SK-N-SH (cell line): ENCODE data around the gene ARAP1. TPM values are rescaled to one million over a fixed set of nuclear protein-coding genes. Genes with fewer than 3 reads are reported as not detected.

Experiments used
- CTCF ChIA-PET: fragments of 300-600, 350-600 bp; formaldehyde crosslinking; extraction: SDS; loops from one replicate; lab custom pipeline; 2021; lab: Yijun Ruan, JAX
- POLR2A ChIA-PET: fragments of 350-600 bp; sonication (Branson Sonifier 250); formaldehyde crosslinking; extraction: SDS; loops from one replicate; lab custom pipeline; 2020; ENCODE audit warnings: antibody characterized with exemption, inconsistent platforms; lab: Yijun Ruan, JAX
- DNase-seq: peaks from one replicate; pipeline ENCODE4 v3.0.0; 2012
- H2AFZ ChIP-seq: fragments of 200-600 bp; sonication (generic); 2 replicates; pipeline ENCODE4 v1.8.1; 2016; ENCODE audit warnings: antibody characterized with exemption, mild to moderate bottlenecking, low read depth
- H3F3A ChIP-seq: fragments of 200-600 bp; sonication (generic); replicated peaks from 2 replicates; pipeline ENCODE3; 2016; ENCODE audit warnings: antibody characterized with exemption, mild to moderate bottlenecking; ENCODE audit not compliant: insufficient read depth
- H3K27ac ChIP-seq, 2 experiments: fragments of 200-500 bp in 1 of 2; fragments of 200-600 bp in 1 of 2; sonication (Bioruptor generic) in 1 of 2; sonication (generic), shearing (Covaris generic) in 1 of 2; 2 replicates each; pipeline versions ENCODE4 v1.5.1 to v1.6.1; 2014 to 2016; ENCODE audit warnings: low read depth in 2 of 2, inconsistent platforms in 1 of 2, low read length in 1 of 2, mild to moderate bottlenecking in 1 of 2, mixed read lengths in 1 of 2
- H3K27me3 ChIP-seq: fragments of 200-600 bp; sonication (generic), shearing (Covaris generic); 2 replicates; pipeline ENCODE4 v1.6.1; 2016; ENCODE audit warnings: mixed run types; ENCODE audit not compliant: insufficient read depth
- H3K36me3 ChIP-seq, 2 experiments: fragments of 200-500 bp in 1 of 2; fragments of 200-600 bp in 1 of 2; sonication (Bioruptor generic) in 1 of 2; sonication (generic) in 1 of 2; replicated peaks in 1 of 2; 2 replicates each; pipeline versions ENCODE3 to v1.5.1; 2014 to 2016; ENCODE audit warnings: low read length in 1 of 2, mild to moderate bottlenecking in 1 of 2; ENCODE audit not compliant: insufficient read depth in 2 of 2, control insufficient read depth in 1 of 2
- H3K4me1 ChIP-seq, 2 experiments: fragments of 200-500 bp in 1 of 2; fragments of 200-600 bp in 1 of 2; sonication (Bioruptor generic) in 1 of 2; sonication (generic), shearing (Covaris generic) in 1 of 2; 2 replicates each; pipeline versions ENCODE4 v1.5.1 to v1.6.1; 2014 to 2016; ENCODE audit warnings: low read depth in 1 of 2, low read length in 1 of 2, mixed run types in 1 of 2; ENCODE audit not compliant: insufficient read depth in 2 of 2, control insufficient read depth in 1 of 2
- H3K4me2 ChIP-seq: fragments of 200-600 bp; sonication (generic), shearing (Covaris generic); 2 replicates; pipeline ENCODE4 v1.6.1; 2017; ENCODE audit warnings: mixed run types
- H3K4me3 ChIP-seq, 2 experiments: fragments of 200-500 bp in 1 of 2; fragments of 200-600 bp in 1 of 2; sonication (Bioruptor generic) in 1 of 2; sonication (generic), shearing (Covaris generic) in 1 of 2; 2 replicates each; pipeline versions ENCODE4 v1.5.1 to v1.8.1; 2014 to 2016; ENCODE audit warnings: low read depth in 2 of 2, inconsistent platforms in 1 of 2, low read length in 1 of 2, mild to moderate bottlenecking in 1 of 2, mixed read lengths in 1 of 2, moderate library complexity in 1 of 2
- H3K79me2 ChIP-seq: fragments of 200-600 bp; sonication (generic); 2 replicates; pipeline ENCODE4 v1.8.1; 2017; ENCODE audit warnings: mild to moderate bottlenecking; ENCODE audit not compliant: insufficient read depth
- H3K9ac ChIP-seq: fragments of 200-600 bp; sonication (generic); 2 replicates; pipeline ENCODE4 v1.6.1; 2017; ENCODE audit warnings: mixed run types
- H3K9me2 ChIP-seq: fragments of 200-600 bp; sonication (generic); 2 replicates; pipeline ENCODE4 v1.6.1; 2017; ENCODE audit warnings: mixed run types
- H3K9me3 ChIP-seq: fragments of 200-600 bp; sonication (generic); 2 replicates; pipeline ENCODE4 v1.6.1; 2017; ENCODE audit warnings: mixed run types, mild to moderate bottlenecking, moderate library complexity
- H4K20me1 ChIP-seq: fragments of 200-600 bp; sonication (generic); 2 replicates; pipeline ENCODE4 v1.6.1; 2017; ENCODE audit warnings: mild to moderate bottlenecking, mixed run types; ENCODE audit not compliant: insufficient read depth
- CHD2 ChIP-seq: fragments of 150-350 bp; IDR thresholded peaks from 2 replicates; pipeline ENCODE4 v1.6.1; 2018; ENCODE audit warnings: low read length; ENCODE audit not compliant: partially characterized antibody
- GABPA ChIP-seq: IDR thresholded peaks from 2 replicates; pipeline ENCODE4 v1.4.0; 2012; ENCODE audit warnings: low read depth, mild to moderate bottlenecking
- GATA2 ChIP-seq: sonication (generic); formaldehyde crosslinking; IDR thresholded peaks from 2 replicates; pipeline ENCODE4 v1.5.0; 2020; ENCODE audit warnings: mild to moderate bottlenecking, missing genetic modification reagents
- IRF3 ChIP-seq: fragments of 150-350 bp; IDR thresholded peaks from 2 replicates; pipeline ENCODE4 v1.6.1; 2016; ENCODE audit warnings: mild to moderate bottlenecking, low read depth, low read length
- MEF2A ChIP-seq: IDR thresholded peaks from 2 replicates; pipeline ENCODE4 v1.4.0; 2012; ENCODE audit warnings: low read depth, borderline replicate concordance
- NRF1 ChIP-seq: IDR thresholded peaks from 2 replicates; pipeline ENCODE4 v1.6.1; 2012; ENCODE audit warnings: low read depth, mild to moderate bottlenecking, low read length
- RAD21 ChIP-seq: IDR thresholded peaks from 2 replicates; pipeline ENCODE4 v1.6.1; 2012; ENCODE audit warnings: mild to moderate bottlenecking, low read length
- RCOR1 ChIP-seq: fragments of 150-350 bp; IDR thresholded peaks from 2 replicates; pipeline ENCODE4 v1.6.1; 2017; ENCODE audit warnings: antibody characterized with exemption, low read length
- REST ChIP-seq: IDR thresholded peaks from 2 replicates; pipeline ENCODE4 v1.6.1; 2012; ENCODE audit warnings: mild to moderate bottlenecking, low read depth, low read length, moderate library complexity
- RXRA ChIP-seq: IDR thresholded peaks from 2 replicates; pipeline ENCODE4 v1.4.0; 2012; ENCODE audit warnings: low read depth, mild to moderate bottlenecking, borderline replicate concordance
- SIN3A ChIP-seq: IDR thresholded peaks from 2 replicates; pipeline ENCODE4 v1.6.1; 2012; ENCODE audit warnings: low read depth, mild to moderate bottlenecking, low read length, moderate library complexity, borderline replicate concordance
- SMC3 ChIP-seq: IDR thresholded peaks from 2 replicates; pipeline ENCODE4 v1.6.1; 2012; ENCODE audit warnings: low read depth, low read length, improper control_type of control experiment
- USF1 ChIP-seq: IDR thresholded peaks from 2 replicates; pipeline ENCODE4 v1.4.0; 2012; ENCODE audit warnings: low read depth, borderline replicate concordance
- YY1 ChIP-seq: IDR thresholded peaks from 2 replicates; pipeline ENCODE4 v1.4.0; 2012; ENCODE audit warnings: low read depth, mild to moderate bottlenecking
- WGBS: methylation state at CpG from one replicate; pipeline ENCODE4 v1.1.6; 2017; ENCODE audit warnings: low lambda C conversion rate; 5-methylcytosine and 5-hydroxymethylcytosine counted together
- polyA plus RNA-seq, 3 experiments: library from polyadenylated mRNA; depleted of rRNA; stranded (reverse); fragments of >200 nt; gene quantifications; 2 replicates each; pipeline ENCODE4 v1.2.3, GENCODE V29; 2012
- TF ChIP-seq, protein P1 (sequence below): fragments of 150-350 bp; IDR thresholded peaks from 2 replicates; pipeline ENCODE4 v1.6.1; 2017; ENCODE audit warnings: antibody characterized with exemption, low read length, low read depth, borderline replicate concordance
- TF ChIP-seq, protein P2 (sequence below): IDR thresholded peaks from 2 replicates; pipeline ENCODE4; 2012

ARAP1 gene
- polyA plus RNA-seq, 1 of the 3 experiments (the other 2 are of a cell fraction) = 56.6 TPM

DNA sequence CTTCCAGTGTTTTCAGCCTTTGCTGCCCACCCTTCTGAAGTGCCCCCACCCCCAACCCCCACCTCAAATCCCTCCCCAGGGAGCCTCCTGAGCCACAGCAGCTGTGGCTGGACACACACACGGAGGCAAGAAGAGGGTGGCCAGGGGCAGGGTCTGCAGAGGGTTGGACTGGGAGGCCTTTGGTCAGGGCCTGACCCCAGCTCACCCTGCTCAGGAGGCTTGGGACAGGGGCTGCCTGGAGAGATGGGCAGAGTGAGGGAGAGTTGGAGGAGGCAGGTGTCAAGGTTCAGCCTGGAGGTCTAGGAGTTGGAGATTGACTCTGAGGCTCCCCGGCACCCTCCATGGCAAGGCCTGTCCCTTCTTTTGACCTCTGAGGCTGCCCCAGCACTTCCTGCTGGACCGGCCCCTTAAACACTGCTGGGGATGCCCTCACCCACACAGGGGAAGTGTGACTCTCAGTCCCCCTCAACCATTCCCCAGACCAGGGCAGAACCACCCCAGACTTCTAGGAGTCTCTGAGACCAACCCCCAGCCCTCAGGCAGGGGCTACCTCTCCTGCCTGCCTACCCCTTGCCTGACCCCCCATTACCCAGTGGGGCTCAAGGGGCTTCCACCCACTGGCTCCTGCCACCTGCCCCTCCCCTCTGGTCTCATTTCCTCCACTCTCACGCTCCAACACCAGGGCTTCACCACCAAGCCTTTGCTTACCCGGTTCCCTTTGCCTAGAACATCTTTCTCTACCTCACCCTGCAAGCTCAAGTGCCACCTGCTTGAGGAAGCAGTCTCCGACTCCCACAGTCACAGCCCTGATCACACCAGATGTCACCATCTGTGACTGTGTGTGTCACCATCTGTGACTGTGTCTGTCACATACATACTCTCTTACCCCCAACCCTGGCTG lies 8.6 kb downstream of the ARAP1 start:
- 33% methylated on average over 3 of the region's 6 CpGs for WGBS
- Histone ChIP-seq H2AFZ (no peak overlapping the region), H3K4me1 (peaks cover 0 to 69% of the 10 kb centered on the region in 2 experiments; a peak in 2 of 4 replicates), H3K9me2 (no peaks in the 10 kb centered on the region), H3K9ac (no peak overlapping the region), H3K4me3 (no peak overlapping the region), H3K4me2 (no peak overlapping the region), H4K20me1 (no peaks in the 10 kb centered on the region; the same call in 1 of the 2 replicates), H3K9me3 (no peaks in the 10 kb centered on the region), H3K79me2 (peaks cover 26% of the 10 kb centered on the region; the same call in 1 of the 2 replicates), H3K27ac (no peak overlapping the region; a peak in 1 of 4 replicates), H3K36me3 (no peaks in the 10 kb centered on the region), H3K27me3 (no peaks in the 10 kb centered on the region), H3F3A (no peaks in the 10 kb centered on the region)
- no peak for TF ChIP-seq RAD21
- no peak for TF ChIP-seq YY1
- TF ChIP-seq, protein P1, sequence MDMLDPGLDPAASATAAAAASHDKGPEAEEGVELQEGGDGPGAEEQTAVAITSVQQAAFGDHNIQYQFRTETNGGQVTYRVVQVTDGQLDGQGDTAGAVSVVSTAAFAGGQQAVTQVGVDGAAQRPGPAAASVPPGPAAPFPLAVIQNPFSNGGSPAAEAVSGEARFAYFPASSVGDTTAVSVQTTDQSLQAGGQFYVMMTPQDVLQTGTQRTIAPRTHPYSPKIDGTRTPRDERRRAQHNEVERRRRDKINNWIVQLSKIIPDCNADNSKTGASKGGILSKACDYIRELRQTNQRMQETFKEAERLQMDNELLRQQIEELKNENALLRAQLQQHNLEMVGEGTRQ = no peak
- TF ChIP-seq RCOR1 = no peak
- no peak for TF ChIP-seq RXRA
- no peak for TF ChIP-seq REST
- no peak for TF ChIP-seq MEF2A
- TF ChIP-seq IRF3 = no peak
- no peak for TF ChIP-seq USF1
- TF ChIP-seq SIN3A = no peak
- TF ChIP-seq NRF1 = no peak
- TF ChIP-seq SMC3 = no peak
- no peak for TF ChIP-seq CHD2
- no peak for TF ChIP-seq GABPA
- no peak for TF ChIP-seq GATA2 (CRISPR knock-in tag)
- TF ChIP-seq, protein P2, sequence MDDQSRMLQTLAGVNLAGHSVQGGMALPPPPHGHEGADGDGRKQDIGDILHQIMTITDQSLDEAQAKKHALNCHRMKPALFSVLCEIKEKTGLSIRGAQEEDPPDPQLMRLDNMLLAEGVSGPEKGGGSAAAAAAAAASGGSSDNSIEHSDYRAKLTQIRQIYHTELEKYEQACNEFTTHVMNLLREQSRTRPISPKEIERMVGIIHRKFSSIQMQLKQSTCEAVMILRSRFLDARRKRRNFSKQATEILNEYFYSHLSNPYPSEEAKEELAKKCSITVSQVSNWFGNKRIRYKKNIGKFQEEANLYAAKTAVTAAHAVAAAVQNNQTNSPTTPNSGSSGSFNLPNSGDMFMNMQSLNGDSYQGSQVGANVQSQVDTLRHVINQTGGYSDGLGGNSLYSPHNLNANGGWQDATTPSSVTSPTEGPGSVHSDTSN = no peak
- CTCF ChIA-PET = interaction anchor here (4.0 kb wide), 1 partner anchor 18 kb away, joined by 20 read pairs; no protein-coding TSS in a partner anchor
- no peak for DNase-seq
- POLR2A ChIA-PET = no interaction called here
